Astrocyte (in vitro differentiated cells and primary cell): Measurements from ENCODE around the gene NSF.

Source experiments
- EZH2 ChIP-seq: IDR thresholded peaks from 2 replicates; pipeline ENCODE4 v1.6.1; 2012; ENCODE audit warnings: mild to moderate bottlenecking, low read length, inconsistent platforms; ENCODE audit not compliant: insufficient read depth
- TF ChIP-seq, protein P1 (sequence below): IDR thresholded peaks from 2 replicates; pipeline ENCODE4 v1.5.1; 2011; ENCODE audit warnings: low read depth, mild to moderate bottlenecking, inconsistent platforms, low read length, moderate library complexity; ENCODE audit not compliant: insufficient read depth

DNA sequence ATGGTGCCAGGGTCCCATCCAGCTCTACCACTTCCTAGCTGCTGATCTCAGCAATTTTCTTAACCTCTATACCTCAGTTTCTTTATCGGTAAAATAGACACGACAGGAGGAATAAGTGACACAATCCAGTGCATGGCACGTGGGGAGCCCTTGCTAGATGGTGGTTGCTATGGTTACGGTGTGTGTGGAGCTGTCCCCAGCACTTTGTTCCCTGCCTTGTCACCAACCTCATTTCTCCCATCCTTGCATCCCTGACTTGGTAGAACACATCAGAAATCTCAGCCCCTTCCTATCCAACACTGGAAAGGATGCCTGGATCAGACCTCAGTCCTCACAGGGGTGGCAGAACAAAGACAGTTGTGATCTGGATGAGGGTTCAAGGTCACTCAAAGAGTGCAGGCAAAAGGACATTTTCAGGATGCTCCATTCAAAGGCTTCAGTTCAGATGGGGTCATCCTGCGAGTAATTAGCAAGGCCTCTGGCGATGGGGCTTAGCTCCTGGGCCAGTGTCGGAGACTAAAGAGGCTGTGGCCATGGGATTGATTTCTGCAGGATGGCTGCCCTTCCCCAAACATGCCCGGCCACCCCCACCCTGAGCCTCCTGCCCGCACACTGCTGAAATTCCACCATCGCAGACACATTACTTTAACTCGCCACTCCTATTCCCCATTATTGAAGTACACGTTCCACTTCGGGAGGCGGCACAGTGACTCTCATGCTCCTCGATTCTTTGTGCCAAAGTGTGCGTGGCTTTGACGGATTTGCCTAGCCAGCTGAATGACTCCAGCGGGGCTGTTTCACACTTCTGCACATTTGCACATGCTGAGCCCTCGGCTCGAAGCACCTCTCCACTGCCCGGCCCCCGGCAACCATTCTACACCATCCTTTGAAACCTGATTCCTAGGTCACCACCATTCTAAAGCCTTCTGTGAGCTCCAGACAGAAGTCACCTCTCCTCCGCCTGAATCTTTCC is 187.8 kb downstream of the NSF start:
- TF ChIP-seq, protein P1, sequence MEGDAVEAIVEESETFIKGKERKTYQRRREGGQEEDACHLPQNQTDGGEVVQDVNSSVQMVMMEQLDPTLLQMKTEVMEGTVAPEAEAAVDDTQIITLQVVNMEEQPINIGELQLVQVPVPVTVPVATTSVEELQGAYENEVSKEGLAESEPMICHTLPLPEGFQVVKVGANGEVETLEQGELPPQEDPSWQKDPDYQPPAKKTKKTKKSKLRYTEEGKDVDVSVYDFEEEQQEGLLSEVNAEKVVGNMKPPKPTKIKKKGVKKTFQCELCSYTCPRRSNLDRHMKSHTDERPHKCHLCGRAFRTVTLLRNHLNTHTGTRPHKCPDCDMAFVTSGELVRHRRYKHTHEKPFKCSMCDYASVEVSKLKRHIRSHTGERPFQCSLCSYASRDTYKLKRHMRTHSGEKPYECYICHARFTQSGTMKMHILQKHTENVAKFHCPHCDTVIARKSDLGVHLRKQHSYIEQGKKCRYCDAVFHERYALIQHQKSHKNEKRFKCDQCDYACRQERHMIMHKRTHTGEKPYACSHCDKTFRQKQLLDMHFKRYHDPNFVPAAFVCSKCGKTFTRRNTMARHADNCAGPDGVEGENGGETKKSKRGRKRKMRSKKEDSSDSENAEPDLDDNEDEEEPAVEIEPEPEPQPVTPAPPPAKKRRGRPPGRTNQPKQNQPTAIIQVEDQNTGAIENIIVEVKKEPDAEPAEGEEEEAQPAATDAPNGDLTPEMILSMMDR = no peak
- TF ChIP-seq EZH2 = no peak
